Endodermal cell (in vitro differentiated cells): ENCODE results near the gene KCTD1. TPM values are rescaled to one million over a fixed set of nuclear protein-coding genes. Genes with fewer than 3 reads are reported as not detected.
"Not testable (repeated sequence)": the region's sequence is repeated elsewhere in the genome, so short reads cannot be mapped to it uniquely, and the experiment has no call there.

Experiments used
- DNase-seq: peaks from one replicate; pipeline ENCODE4 v3.0.0-alpha.2; 2017
- H3K27ac ChIP-seq: 2 replicates; pipeline ENCODE4 v1.5.1; 2013; ENCODE audit warnings: mild to moderate bottlenecking, low read depth, low read length, moderate library complexity
- H3K27me3 ChIP-seq: 2 replicates; pipeline ENCODE4 v1.6.1; 2013; ENCODE audit warnings: mild to moderate bottlenecking, low read length, moderate library complexity; ENCODE audit not compliant: insufficient read depth, control insufficient read depth, poor library complexity, severe bottlenecking
- H3K36me3 ChIP-seq: 2 replicates; pipeline ENCODE4 v1.7.0; 2013; ENCODE audit warnings: mild to moderate bottlenecking, low read length, moderate library complexity; ENCODE audit not compliant: control insufficient read depth, insufficient read depth
- H3K4me1 ChIP-seq: one replicate; pipeline ENCODE4 v1.7.0; 2013; ENCODE audit warnings: low read length; ENCODE audit not compliant: control insufficient read depth, insufficient read depth
- H3K4me3 ChIP-seq: 2 replicates; pipeline ENCODE4 v1.5.1; 2013; ENCODE audit warnings: mild to moderate bottlenecking, low read length, moderate library complexity
- H3K9ac ChIP-seq: 2 replicates; pipeline ENCODE4 v1.6.1; 2013; ENCODE audit warnings: mild to moderate bottlenecking, low read length, moderate library complexity; ENCODE audit not compliant: poor library complexity, severe bottlenecking; ENCODE audit errors: extremely low read depth
- H3K9me3 ChIP-seq: 2 replicates; pipeline ENCODE4 v1.6.1; 2013; ENCODE audit warnings: mild to moderate bottlenecking, low read length, moderate library complexity; ENCODE audit not compliant: control insufficient read depth
- H3K27ac Mint-ChIP-seq: 2 replicates; pipeline ENCODE4 v1.8.0; 2020; ENCODE audit warnings: mixed read lengths
- H3K27me3 Mint-ChIP-seq: 2 replicates; pipeline ENCODE4 v1.8.0; 2021; ENCODE audit warnings: mild to moderate bottlenecking, mixed read lengths; ENCODE audit not compliant: insufficient read depth
- H3K36me3 Mint-ChIP-seq: 2 replicates; pipeline ENCODE4 v1.8.0; 2020; ENCODE audit warnings: low read depth, mixed read lengths
- H3K4me1 Mint-ChIP-seq: 2 replicates; pipeline ENCODE4 v1.8.0; 2020; ENCODE audit warnings: mixed read lengths
- H3K4me3 Mint-ChIP-seq: 2 replicates; pipeline ENCODE4 v1.8.0; 2020; ENCODE audit warnings: mild to moderate bottlenecking, moderate library complexity, mixed read lengths
- H3K9me3 Mint-ChIP-seq: 2 replicates; pipeline ENCODE4 v1.8.0; 2020; ENCODE audit warnings: mild to moderate bottlenecking, mixed read lengths
- CTCF ChIP-seq: fragments of 200-600 bp; sonication (generic); conservative IDR thresholded peaks from 2 replicates; pipeline ENCODE4 v1.5.0; 2021; ENCODE audit warnings: antibody characterized with exemption, mild to moderate bottlenecking
- WGBS, 2 experiments: methylation state at CpG; one replicate each; pipeline versions ENCODE4 v1.1.5 to v1.1.7; 2013; ENCODE audit warnings: missing lambda C conversion rate in 2 of 2, mixed read lengths in 1 of 2; ENCODE audit not compliant: insufficient coverage in 1 of 2, insufficient read length in 1 of 2; 5-methylcytosine and 5-hydroxymethylcytosine counted together
- total RNA-seq, 2 donors: library from RNA; stranded (reverse); fragmentation: NEBNext Ultra II Directional in 1 of 2; extraction: Animal tissue kit (Norgen Biotek cat#: 25700) in 1 of 2; gene quantifications; 2 replicates in 1 of 2; 3 replicates in 1 of 2; pipeline ENCODE4 v1.2.1, GENCODE V29; 2021

Gene KCTD1
- total RNA-seq, 2 donors from 2014 or later = 6.8 to 7.3 TPM

GRCh38 chr18:26438980-26439379 is 109.4 kb downstream of the KCTD1 start:
- no peaks in the 10 kb centered on the region for H3K27me3 ChIP-seq
- no peak for TF ChIP-seq CTCF
- H3K36me3 ChIP-seq = no peaks in the 10 kb centered on the region
- no peak overlapping the region for H3K27ac ChIP-seq
- Mint-ChIP-seq H3K4me1 (no peaks in the 10 kb centered on the region), H3K4me3 (no peak overlapping the region), H3K9me3 (no peaks in the 10 kb centered on the region), H3K27ac (no peak overlapping the region), H3K27me3 (peaks cover 11% of the 10 kb centered on the region), H3K36me3 (no peaks in the 10 kb centered on the region)
- H3K9ac ChIP-seq = no peak overlapping the region
- no peaks in the 10 kb centered on the region for H3K4me1 ChIP-seq
- DNase-seq = no peak
- peaks cover 2% of the 10 kb centered on the region for H3K9me3 ChIP-seq
- H3K4me3 ChIP-seq = no peak overlapping the region
- WGBS, 2 experiments = 82 to 92% methylated on average over 3 to 5 of the region's 5 CpGs

GRCh38 chr18:26437634-26438033 is 110.7 kb downstream of the KCTD1 start:
- not testable (repeated sequence) for H3K4me3 Mint-ChIP-seq, H3K27ac Mint-ChIP-seq, H3K9me3 Mint-ChIP-seq, H3K27me3 ChIP-seq, H3K4me3 ChIP-seq, H3K36me3 ChIP-seq, H3K4me1 ChIP-seq, H3K4me1 Mint-ChIP-seq, H3K9ac ChIP-seq, H3K9me3 ChIP-seq, DNase-seq, H3K27ac ChIP-seq, H3K36me3 Mint-ChIP-seq
- 84 to 100% methylated on average over 1 to 2 of the region's 3 CpGs for WGBS, 2 experiments
- H3K27me3 Mint-ChIP-seq = peaks cover 11% of the 10 kb centered on the region

GRCh38 chr18:26436176-26437051 is 111.9 kb downstream of the KCTD1 start:
- H3K9me3 ChIP-seq = no peaks in the 10 kb centered on the region
- no peaks in the 10 kb centered on the region for H3K4me1 Mint-ChIP-seq
- H3K9me3 Mint-ChIP-seq = no peaks in the 10 kb centered on the region
- peak overlapping the region; percentile 16 for H3K27ac ChIP-seq
- no peaks in the 10 kb centered on the region for H3K27me3 ChIP-seq
- no peaks in the 10 kb centered on the region for H3K36me3 Mint-ChIP-seq
- no peak overlapping the region for H3K4me3 ChIP-seq
- no peak overlapping the region for H3K4me3 Mint-ChIP-seq
- H3K9ac ChIP-seq = no peak overlapping the region
- H3K27ac Mint-ChIP-seq = no peak overlapping the region
- TF ChIP-seq CTCF = no peak
- no peaks in the 10 kb centered on the region for H3K4me1 ChIP-seq
- H3K36me3 ChIP-seq = no peaks in the 10 kb centered on the region
- peaks cover 13% of the 10 kb centered on the region for H3K27me3 Mint-ChIP-seq
- WGBS, 2 experiments = 85% methylated on average over 8 to 11 of the region's 11 CpGs
- no peak for DNase-seq
